Left ventricle myocardium superior (tissue), 1 donor: ENCODE data around the gene EIF2S1. TPM values are rescaled to one million over a fixed set of nuclear protein-coding genes. Genes with fewer than 3 reads are reported as not detected.

Experiments used
- ATAC-seq: fragments of 200-7000 bp; cut with Tn5 transposase; one replicate; pipeline ENCODE4 v1.9.1; 2020; ENCODE audit warnings: mild to moderate bottlenecking, moderate library complexity
- DNase-seq: peaks from one replicate; pipeline ENCODE4 v3.0.0-alpha.2; 2020
- intact Hi-C: fragments of 100-400 bp; cut with micrococcal nuclease; formaldehyde crosslinking; loops from one replicate; pipeline ENCODE4 v1.11.0; 2022
- total RNA-seq: library from RNA; stranded (reverse); fragmentation: NEBNext Ultra II Directional; extraction: Animal tissue kit (Norgen Biotek cat#: 25700); gene quantifications from one replicate; pipeline ENCODE4 v1.2.1, GENCODE V29; 2021
- donor health status: DM: no; HTN: yes; CAD: no; lungs with severe emphysema.

EIF2S1 gene
- total RNA-seq, 1 donor from 2014 or later = 104 TPM

DNA sequence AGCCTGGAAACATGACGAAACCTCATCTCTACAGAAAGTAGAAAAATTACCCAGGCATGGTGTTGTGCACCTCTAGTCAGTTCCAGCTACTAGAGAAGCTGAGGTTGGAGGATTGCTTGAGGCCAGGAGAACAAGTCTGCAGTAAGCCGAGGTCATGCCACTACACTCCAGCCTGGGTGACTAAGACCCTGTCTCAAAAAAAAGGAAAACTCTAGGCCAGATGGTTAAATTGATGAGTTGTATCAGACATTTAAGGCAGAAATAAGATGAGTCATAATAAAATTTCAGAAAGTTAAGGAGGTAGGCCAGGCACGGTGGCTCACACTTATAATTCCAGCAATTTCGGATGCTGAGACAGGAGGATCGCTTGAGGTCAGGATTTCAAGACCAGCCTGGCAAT is 10.7 kb downstream of the EIF2S1 start:
- intact Hi-C loops = no loop called here
- DNase-seq = no peak
- ATAC-seq = no peak

DNA sequence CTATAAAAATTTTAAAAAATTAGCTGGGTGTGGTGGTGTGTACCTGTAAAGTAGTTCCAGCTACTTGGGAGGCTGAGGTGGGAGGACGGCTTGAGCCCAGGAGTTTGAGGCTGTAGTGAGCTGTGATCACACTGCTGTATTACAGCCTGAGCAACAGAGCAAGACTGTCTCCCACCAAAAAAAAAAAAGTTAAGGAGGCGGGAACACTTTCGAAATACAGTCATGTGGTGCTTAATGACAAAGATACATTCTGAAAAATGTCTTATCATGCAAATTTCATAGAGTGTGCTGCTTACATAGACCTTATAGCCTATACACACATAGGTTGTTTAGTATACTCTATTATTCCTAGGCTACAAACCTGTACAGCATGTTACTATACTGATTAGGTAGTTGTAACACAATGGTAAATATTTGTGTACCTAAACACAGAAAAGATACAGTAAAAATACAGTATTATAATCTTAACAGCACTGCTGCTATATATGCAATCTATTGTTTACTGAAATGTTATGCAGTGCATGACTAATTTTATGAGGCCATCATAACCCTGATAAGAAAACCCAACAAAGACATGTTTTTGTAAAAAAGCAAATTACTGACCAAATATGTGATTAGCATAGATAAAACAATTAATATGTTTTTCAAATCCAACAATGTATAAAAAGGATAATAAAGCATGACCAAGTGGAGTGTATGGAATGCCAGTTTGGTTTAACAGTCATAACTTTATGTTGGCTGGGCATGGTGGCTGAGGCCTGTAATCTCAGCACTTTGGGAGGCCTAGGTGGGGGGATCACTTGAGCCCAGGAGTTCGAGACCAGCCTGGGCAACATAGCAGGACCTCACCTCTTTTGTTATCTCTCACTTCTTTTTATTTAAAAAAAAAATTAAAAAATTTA is 11.4 kb downstream of the EIF2S1 start:
- ATAC-seq = no peak

GRCh38 chr14:67372833-67373232 is 12.7 kb downstream of the EIF2S1 start:
- intact Hi-C loops = no loop called here
- DNase-seq = no peak
- ATAC-seq = no peak

More for the DNA sequence above, 11.4 kb downstream of the EIF2S1 start:
- intact Hi-C loops = no loop called here
- no peak for DNase-seq

DNA sequence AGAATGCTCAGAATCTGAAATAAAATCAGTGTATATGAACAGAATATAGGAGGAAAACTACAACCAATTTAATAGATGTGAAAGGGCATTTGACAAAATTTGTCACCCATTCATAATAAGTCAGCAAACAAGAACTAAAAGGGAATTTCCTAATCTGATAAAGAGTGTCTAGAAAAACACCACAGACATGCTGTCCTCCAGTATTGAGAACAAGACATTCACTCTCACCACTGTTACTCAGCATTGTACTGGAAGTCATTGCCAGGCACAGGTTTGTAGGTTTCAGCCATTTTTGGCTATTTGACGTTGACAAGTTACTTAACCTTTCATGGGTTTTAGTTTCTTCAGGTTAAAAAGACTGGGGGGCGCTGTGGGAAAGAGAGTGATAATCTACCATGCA is 13.2 kb downstream of the EIF2S1 start:
- intact Hi-C loops = no loop called here
- ATAC-seq (no peak), DNase-seq (no peak)

DNA sequence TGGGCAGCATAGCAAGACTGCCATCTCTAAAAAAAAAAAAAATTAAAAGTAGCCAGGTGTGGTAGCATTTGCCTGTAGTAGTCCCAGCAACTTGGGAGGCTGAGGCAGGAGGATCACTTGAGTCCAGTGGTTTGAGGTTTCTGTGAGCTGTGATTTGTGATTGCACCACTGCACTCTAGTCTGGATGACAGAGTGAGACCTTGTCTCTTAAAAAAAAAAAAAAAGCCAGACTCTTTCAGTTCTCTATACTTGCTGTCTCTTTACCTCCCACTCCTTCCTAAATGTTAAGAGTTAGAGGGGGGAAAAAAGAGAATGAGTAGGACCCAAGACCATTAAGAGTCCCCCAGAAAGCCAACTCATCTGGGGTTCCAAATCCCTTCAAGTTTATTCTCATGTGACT is 17.8 kb downstream of the EIF2S1 start:
- intact Hi-C loops = no loop called here
- DNase-seq = no peak
- ATAC-seq = no peak

- no peak for DNase-seq
- peak; percentile 84 for ATAC-seq
- intact Hi-C loops = no loop called here
These were observed 25.0 kb downstream of the EIF2S1 start for GRCh38 chr14:67385120-67385519.

DNA sequence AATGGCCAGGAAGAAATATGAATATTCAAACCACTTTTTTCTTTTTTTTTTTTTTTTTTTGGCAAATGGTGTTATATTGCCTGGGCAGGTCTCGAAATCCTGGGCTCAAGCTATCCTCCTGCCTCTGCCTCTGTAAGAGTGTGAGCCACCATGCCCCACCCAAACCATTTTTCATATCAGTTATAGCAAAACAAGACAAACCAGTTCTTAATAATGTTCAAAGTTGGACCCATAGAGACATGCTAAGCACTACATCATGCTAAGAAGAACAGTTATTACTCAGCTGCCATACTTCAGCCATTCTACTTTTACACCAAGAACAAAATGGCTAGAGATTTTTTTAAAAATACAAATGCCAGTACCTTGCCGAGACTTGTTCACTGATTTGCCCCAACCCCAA is 25.5 kb downstream of the EIF2S1 start:
- no peak for ATAC-seq
- intact Hi-C loops = no loop called here
- no peak for DNase-seq

DNA sequence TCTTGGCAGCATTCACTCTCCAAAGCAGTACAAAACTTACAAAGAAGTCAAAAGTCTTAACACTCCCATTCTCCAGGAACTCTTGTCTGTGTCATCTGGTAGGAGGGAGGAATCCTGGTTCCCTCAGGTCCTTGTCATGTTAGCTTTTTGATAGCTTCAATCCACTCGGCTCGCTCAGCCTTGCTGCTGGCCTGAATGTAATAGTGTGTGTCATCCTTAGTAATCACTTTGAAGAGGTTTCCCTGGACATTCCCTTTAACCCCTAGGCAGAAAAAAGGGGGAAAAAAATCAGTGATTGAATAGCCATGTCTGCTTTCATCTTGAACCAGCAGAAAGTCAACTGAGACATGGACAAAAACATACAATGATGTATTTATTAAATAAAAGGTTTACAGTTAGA is 27.1 kb downstream of the EIF2S1 start:
- DNase-seq (no peak), ATAC-seq (no peak)
- intact Hi-C loops = no loop called here

DNA sequence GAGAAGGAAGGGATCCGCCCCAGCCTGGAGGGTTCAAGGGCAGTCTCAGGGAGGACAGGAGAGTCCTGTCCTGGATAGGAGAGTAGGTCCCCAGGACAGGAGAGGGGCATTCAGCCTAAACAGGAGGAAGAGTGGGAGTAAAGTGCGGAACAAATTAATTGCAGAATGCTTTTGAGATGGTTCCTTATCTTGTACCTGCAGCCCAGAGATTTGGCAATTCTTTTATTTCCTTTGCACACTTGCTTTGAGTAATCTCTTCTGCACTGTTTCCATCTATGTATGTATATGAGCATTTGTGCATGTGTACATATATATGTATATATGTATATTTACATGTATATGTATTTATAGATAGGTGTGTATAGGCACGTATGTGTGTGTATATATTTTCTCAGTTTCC is 29.1 kb downstream of the EIF2S1 start:
- intact Hi-C loops = no loop called here
- DNase-seq (no peak), ATAC-seq (no peak)

DNA sequence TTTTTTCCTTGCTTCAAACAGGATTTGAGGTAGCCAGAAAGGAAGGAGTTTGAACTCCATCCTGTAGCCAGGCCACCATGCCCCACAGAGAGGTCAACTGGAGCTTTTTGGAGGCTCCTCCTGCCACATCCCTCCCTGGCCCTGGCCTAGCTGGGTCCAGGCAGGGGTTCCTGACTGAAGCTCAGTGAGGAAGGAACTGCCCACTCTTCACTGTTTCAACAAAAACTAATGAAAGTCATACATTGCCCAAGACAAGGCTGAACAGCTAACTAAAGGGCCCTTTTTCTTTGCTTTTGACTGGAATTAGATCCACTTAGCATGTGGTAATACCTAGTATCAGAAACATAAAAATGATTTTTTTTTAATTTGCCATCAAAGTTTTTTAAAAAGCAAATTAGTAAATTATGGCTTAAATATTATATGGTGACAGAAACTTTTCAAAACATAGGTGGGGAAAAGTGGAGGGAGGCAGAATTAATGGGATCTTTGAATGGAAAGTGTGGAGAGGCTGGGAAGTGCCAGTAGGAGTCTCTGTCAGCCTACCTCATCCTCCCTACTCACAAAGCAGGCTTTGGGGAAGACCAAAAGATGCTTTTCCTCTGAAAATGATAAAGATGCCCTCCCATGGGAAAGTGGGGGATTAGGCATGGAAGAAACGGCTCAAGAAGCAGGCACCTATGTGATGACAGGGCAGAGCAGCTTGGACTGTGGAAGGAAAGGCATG is 29.8 kb downstream of the EIF2S1 start:
- no peak for DNase-seq
- no peak for ATAC-seq
- intact Hi-C loops = no loop called here

DNA sequence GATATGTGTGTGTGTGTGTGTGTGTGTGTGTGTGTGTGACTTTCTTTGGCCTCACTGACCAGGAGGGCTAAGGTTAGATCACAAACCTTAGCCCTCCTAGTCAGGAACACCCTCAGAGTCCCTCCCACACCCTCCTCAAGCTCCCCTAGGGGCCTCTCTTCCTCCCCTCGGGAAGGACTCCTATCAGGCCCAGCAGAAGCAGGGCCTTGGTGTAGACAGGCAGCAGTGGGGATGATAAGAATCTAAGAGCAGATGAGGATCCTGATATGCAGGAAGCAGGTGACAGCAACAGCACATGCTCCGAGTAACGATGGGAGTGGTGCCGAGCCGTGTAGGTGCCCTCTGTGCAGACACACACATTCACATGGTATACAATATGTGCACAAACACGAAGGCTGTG is 31.1 kb downstream of the EIF2S1 start:
- ATAC-seq (no peak), DNase-seq (no peak)
- intact Hi-C loops = no loop called here

DNA sequence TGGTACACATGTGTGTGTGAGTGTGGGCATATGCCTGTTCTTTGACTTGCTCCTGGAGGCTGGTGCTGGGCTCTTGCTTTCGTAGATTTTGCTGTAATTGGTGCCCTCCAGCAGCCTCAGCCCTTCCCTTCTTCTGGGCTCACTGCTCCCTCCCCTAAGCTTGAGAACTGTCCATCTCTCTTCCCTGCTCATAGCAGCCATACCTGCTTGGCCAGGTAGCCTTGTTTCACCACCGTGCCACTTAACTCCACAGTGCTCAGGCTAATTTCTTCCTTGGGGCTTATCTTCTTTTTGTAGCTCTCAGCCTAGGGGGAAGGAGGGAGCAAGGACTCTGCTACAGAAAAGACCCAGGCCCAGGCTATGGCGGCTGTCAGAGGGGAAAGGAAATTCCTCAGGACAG is 32.0 kb downstream of the EIF2S1 start:
- no peak for DNase-seq
- no peak for ATAC-seq
- intact Hi-C loops = no loop called here

DNA sequence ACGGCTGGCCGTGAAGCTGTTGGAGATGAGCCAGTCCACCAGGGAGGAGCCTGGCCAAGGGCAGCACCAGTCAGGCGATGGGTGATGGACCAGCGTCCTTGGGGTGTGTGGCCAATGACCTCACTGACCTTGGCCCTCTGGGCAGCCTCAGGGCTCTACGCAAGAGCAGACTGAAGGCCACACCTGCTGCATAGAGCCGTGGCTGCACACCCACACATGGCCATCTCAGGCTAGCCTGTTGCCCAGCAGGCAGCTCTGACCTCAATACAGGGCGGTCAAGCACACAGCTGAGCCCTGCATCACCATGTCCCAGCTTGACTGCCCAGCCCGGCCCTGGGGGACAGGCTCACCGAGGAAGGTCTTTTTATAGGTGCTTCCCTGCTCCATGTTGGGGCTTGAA is 32.7 kb downstream of the EIF2S1 start:
- intact Hi-C loops = no loop called here
- no peak for DNase-seq
- no peak for ATAC-seq

DNA sequence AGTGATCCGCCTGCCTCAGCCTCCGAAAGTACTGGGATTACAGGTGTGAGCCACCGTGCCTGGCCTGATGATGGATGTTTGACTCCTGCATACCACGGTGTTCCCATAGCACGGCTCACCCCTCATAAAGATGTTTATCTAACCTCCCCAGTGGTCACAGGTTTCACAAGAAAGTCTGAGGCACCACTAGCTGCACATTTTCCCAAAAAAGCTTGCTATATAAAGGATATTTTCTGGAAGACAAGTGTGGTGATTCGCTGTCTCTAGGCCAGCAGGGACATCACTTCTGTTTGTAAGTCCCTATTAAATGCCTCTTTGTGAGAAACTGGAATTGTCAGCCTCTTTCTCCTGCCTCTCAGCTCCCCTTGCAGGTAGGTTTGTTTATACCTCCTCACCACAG is 33.6 kb downstream of the EIF2S1 start:
- intact Hi-C loops = no loop called here
- ATAC-seq (no peak), DNase-seq (no peak)

DNA sequence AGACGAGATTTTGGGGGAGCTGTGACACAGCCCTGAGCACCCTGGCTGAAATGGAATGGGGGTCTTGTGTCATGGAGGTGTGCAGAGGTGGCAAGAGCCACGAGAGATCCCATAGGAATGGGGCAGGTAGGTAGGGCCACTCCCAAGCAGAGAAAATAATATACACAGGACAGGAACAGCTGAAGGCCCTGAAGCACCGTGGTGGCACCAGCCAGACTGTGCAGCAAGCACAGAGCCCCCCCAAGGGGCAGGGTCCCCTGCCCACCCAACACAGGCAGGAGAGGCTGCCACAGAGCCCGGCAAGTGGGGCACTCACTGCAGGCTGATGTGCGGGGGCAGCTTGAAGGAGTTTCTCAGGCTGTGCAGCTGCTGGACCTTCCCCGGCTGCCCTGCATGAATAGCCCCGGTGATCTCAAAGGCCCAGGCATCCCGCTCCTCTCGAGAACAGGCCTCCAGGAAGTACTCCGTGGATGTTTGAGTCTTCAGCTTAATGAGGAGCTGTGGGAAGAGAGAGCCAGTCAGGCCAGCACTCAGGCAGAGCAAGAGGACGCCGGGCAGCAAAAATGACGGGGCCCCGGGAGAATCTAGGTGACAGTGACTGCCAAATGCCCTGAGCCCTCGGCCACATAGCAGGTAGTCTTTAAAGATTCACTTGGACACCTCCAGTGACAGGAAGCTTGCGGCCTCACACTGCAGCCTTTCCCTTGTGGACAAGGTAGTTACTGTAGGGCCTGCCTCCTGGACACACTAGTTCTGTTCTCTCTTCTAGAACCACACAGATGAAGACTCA is 35.2 kb downstream of the EIF2S1 start:
- ATAC-seq (no peak), DNase-seq (no peak)
- intact Hi-C loops = no loop called here

DNA sequence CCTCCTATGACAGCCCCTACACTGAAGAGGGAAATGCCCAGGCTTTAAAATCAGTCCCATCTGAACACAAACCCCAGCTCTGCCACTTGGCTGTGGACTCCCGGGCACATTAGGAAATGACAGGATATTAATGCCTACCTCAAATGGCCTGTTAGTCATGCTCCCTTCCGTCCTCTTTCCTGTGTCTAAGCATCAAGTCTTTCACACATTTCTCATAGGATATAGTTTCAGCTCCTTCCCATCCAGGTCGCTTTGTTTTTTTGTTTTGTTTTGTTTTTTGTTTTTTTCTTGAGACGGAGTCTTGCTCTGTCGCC is 35.7 kb downstream of the EIF2S1 start:
- DNase-seq (no peak), ATAC-seq (no peak)
- intact Hi-C loops = no loop called here

DNA sequence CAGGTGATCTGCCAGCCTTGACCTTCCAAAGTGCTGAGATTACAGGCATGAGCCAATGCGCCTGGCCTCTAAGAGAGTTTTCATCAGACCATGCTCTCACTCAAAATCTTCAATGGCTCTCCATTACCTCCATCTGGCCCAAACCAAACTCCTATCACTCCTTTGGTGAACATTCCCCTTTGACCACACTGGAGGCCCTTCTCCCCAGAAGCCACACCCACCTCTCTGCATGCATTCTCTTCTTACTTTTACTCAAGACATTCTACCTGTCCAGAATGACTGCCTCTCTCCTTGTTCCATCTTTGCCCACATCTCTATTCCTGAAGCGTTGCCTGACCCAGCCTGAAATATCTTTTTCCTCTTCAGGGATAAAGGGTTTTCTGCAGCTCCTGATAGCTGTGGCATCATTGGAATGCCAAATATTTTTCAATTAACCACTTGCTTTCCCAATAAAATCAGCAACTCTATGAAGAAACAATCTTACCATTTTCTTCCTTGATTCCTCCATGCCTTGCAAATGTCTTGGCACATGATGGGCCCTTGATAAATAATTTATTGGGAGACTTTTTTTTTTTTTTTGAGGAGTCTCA is 36.3 kb downstream of the EIF2S1 start:
- ATAC-seq = no peak
- intact Hi-C loops = no loop called here
- DNase-seq = no peak

GRCh38 chr14:67397536-67397935 is 37.4 kb downstream of the EIF2S1 start:
- ATAC-seq (no peak), DNase-seq (no peak)
- intact Hi-C loops = no loop called here

- no peak for ATAC-seq
- intact Hi-C loops = no loop called here
- DNase-seq = no peak
These were observed 40.3 kb downstream of the EIF2S1 start for GRCh38 chr14:67400434-67400833.

DNA sequence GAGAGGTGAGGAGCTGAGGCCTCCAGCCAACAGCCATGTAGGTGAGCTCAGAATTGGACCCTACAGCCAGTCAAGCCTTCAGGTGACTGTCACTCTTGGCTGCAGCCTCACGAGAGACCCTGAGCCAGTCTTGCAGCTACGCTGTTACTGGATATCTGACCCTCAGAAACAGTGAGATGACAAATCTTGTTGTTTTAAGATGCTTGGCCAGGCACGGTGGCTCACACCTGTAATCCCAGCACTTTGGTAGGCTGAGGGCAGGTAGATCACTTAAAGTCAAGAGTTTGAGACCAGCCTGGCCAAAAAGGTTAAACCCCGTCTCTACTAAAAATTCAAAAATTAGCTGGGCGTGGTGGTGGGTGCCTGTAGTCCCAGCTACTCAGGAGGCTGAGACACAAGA is 45.6 kb downstream of the EIF2S1 start:
- DNase-seq (no peak), ATAC-seq (no peak)
- intact Hi-C loops = no loop called here
